Prostate gland (tissue), 2 donors: ENCODE measurements around the gene SLC25A43. TPM values are rescaled to one million over a fixed set of nuclear protein-coding genes. Genes with fewer than 3 reads are reported as not detected.
"Not testable (repeated sequence)": the region's sequence is repeated elsewhere in the genome, so short reads cannot be mapped to it uniquely, and the experiment has no call there.

ENCODE experiments used
- DNase-seq: peaks from one replicate; pipeline ENCODE4 v3.0.0-alpha.2; 2019; ENCODE audit warnings: low spot score
- H3K27ac ChIP-seq, 2 donors: fragments of 200-600 bp; sonication (generic); 2 replicates each; pipeline ENCODE4 v1.5.1; 2017 to 2019
- H3K27me3 ChIP-seq: fragments of 200-600 bp; sonication (generic); replicated peaks from 2 replicates; pipeline ENCODE4 v1.5.1; 2019; ENCODE audit not compliant: insufficient read depth
- H3K36me3 ChIP-seq, 2 donors: fragments of 200-600 bp; sonication (generic); 1 replicate in 1 of 2; 2 replicates in 1 of 2; pipeline versions ENCODE4 v1.5.1 to v1.8.1; 2017 to 2019
- H3K4me1 ChIP-seq: fragments of 200-600 bp; sonication (generic); replicated peaks from 2 replicates; pipeline ENCODE4 v1.5.1; 2019
- H3K4me3 ChIP-seq, 2 donors: fragments of 200-600 bp; sonication (generic); 2 replicates each; pipeline ENCODE4 v1.5.1; 2017 to 2019
- H3K9me3 ChIP-seq: fragments of 200-600 bp; sonication (generic); 2 replicates; pipeline ENCODE4 v1.5.1; 2017
- CTCF ChIP-seq, 4 experiments: fragments of 200-600 bp in 2 of 4; fragments of 450-650 bp in 2 of 4; sonication (generic) in 2 of 4; IDR thresholded peaks; 1 replicate in 3 of 4; 2 replicates in 1 of 4; pipeline ENCODE4 v1.5.1; 2016 to 2019; ENCODE audit warnings: antibody characterized with exemption in 4 of 4, mild to moderate bottlenecking in 2 of 4, moderate library complexity in 2 of 4
- POLR2A ChIP-seq: fragments of 450-650 bp; IDR thresholded peaks from one replicate; pipeline ENCODE4 v1.6.1; 2016; ENCODE audit warnings: antibody characterized with exemption, mild to moderate bottlenecking
- POLR2AphosphoS5 ChIP-seq: sonication (generic); formaldehyde crosslinking; IDR thresholded peaks from one replicate; pipeline ENCODE4 v1.6.1; 2017; ENCODE audit warnings: antibody characterized with exemption
- WGBS: methylation state at CpG from one replicate; pipeline ENCODE4 v1.1.5; 2018; 5-methylcytosine and 5-hydroxymethylcytosine counted together
- intact Hi-C: fragments of 100-400 bp; cut with DNase I; formaldehyde crosslinking; loops from one replicate; pipeline ENCODE4 v1.14.2; 2022
- total RNA-seq, 2 donors: library from RNA; depleted of rRNA; stranded (reverse); fragments of >200 nt; gene quantifications; one replicate each; pipeline ENCODE4 v1.1.0, GENCODE V29; 2016

Gene SLC25A43
- total RNA-seq, 2 donors from 2014 or later = 7.4 to 15.3 TPM

GRCh38 chrX:119481323-119481801, 82.2 kb downstream of the SLC25A43 start:
- no peak for TF ChIP-seq POLR2AphosphoS5
- no peak for TF ChIP-seq POLR2A
- TF ChIP-seq CTCF (IDR thresholded peaks at IDR 0.05) = no peak
- Histone ChIP-seq H3K36me3 (no peaks in the 10 kb centered on the region), H3K27me3 (no peaks in the 10 kb centered on the region), H3K27ac (no peak overlapping the region), H3K9me3 (no peaks in the 10 kb centered on the region), H3K4me3 (no peak overlapping the region), H3K4me1 (no peaks in the 10 kb centered on the region)
- intact Hi-C loops = no loop called here
- WGBS = 61% methylated on average over 4 of the region's 4 CpGs
- DNase-seq = no peak

GRCh38 chrX:119482041-119482440, 82.9 kb downstream of the SLC25A43 start:
- TF ChIP-seq POLR2A (no peak), POLR2AphosphoS5 (no peak), CTCF (IDR thresholded peaks at IDR 0.05) (no peak)
- no peak for DNase-seq
- Histone ChIP-seq H3K27me3 (no peaks in the 10 kb centered on the region), H3K27ac (peak overlapping the region in 1 of 2 donors; percentile 47), H3K4me1 (no peaks in the 10 kb centered on the region), H3K9me3 (no peaks in the 10 kb centered on the region), H3K36me3 (no peaks in the 10 kb centered on the region), H3K4me3 (peak overlapping the region; percentile 12 to 16)
- intact Hi-C loops = no loop called here
- WGBS = 54% methylated on average over 9 of the region's 10 CpGs

DNA sequence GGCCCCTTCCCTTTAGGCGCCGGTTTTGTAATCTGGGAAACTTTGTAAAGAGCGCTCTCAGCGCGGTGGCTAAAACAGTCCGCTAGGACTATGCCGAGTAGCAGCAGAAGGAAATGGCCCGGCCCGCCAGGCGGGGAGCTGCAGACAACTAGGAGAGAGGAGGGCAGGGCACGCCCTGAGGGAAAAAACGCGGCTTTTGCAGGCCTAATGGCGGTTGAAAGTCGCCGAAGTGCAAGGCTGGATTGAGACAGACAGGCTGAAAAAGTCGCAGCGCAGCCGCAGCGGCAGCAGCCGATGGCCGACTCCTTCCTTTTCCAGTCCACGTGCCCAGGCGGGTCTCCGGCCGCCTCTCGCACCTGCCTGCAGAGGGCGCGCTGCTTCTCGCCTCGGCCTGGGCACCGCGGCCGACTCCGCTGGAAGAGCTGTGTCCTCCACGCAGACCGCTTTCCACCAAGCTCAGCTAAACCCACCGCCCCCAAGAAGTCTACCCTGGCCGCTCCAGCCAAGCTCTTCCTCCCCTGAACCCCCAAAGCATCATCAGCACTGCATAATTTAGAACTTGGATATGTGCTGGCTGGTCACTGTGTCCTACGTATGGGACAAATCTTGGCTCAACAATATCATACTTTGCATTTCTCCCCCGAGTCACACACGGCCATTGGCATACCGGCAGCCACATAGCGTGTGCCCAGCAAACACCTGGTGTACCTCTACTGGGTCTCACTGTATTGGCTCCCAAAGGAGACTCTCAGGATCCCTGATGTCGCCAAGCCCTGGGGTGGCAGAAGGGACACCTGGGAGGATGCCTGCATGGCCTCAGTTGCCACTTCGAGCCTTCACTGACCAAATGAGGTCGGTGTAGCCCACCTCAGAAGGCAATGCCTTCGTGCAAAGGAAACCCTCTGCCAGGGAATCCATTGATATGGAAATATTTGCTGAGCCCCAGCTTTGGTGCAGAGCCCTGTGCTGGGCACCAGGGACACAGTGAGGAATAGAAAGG, 83.6 kb downstream of the SLC25A43 start:
- Histone ChIP-seq H3K27ac (peak overlapping the region in 1 of 2 donors; percentile 47), H3K27me3 (no peaks in the 10 kb centered on the region), H3K4me1 (no peaks in the 10 kb centered on the region), H3K36me3 (no peaks in the 10 kb centered on the region), H3K9me3 (no peaks in the 10 kb centered on the region), H3K4me3 (peak overlapping the region; percentile 12 to 16)
- TF ChIP-seq POLR2AphosphoS5 (peak; percentile 19), POLR2A (no peak), CTCF (IDR thresholded peaks at IDR 0.05) (peak; percentile 42 to 68 (median 50))
- 12% methylated on average over 46 of the region's 48 CpGs for WGBS
- intact Hi-C loops = no loop called here
- DNase-seq = no peak

DNA sequence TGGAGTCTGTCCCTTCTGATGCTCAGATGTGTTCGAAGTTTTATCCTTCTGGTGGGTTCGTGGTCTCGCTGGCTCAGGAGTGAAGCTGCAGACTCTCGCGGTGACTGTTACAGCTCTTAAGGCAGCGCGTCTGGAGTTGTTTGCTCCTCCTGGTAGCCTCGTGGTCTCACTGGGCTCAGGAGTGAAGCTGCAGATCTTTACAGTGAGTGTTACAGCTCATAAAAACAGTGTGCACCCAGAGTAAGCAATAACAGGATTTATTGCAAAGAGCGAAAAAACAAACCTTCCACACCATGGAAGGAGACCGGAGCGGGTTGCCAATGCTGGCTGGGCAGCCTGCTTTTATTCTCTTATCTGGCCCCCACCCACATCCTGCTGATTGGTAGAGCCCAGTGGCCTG, 87.6 kb downstream of the SLC25A43 start:
- 32% methylated on average over 11 of the region's 11 CpGs for WGBS
- Histone ChIP-seq H3K4me3 (no peak overlapping the region), H3K4me1 (no peaks in the 10 kb centered on the region), H3K36me3 (no peaks in the 10 kb centered on the region), H3K27me3 (no peaks in the 10 kb centered on the region), H3K9me3 (no peaks in the 10 kb centered on the region), H3K27ac (no peak overlapping the region)
- no peak for TF ChIP-seq POLR2A
- no peak for TF ChIP-seq CTCF (IDR thresholded peaks at IDR 0.05)
- peak; percentile 66 for TF ChIP-seq POLR2AphosphoS5
- intact Hi-C loops = no loop called here
- no peak for DNase-seq

DNA sequence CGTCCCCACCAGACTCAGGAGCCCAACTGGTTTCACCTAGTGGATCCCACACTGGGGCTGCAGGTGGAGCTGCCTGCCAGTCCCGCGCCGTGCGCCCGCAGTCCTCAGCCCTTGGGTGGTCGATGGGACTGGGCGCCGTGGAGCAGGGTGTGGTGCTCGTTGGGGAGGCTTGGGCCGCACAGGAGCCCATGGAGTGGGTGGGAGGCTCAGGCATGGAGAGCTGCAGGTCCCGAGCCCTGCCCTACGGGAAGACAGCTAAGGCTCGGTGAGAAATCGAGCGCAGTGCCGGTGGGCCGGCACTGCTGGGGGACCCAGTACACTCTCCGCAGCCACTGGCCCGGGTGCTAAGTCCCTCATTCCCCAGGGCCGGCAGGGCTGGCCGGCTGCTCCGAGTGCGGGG, 88.6 kb downstream of the SLC25A43 start:
- intact Hi-C loops, DNase-seq, H3K27me3 ChIP-seq, H3K4me3 ChIP-seq, H3K27ac ChIP-seq, H3K36me3 ChIP-seq, H3K4me1 ChIP-seq, H3K9me3 ChIP-seq: not testable (repeated sequence)
- WGBS = 96% methylated on average over 11 of the region's 24 CpGs
